Esophagus (tissue), 2 donors: ENCODE data around the gene CEBPZ. TPM values are rescaled to one million over a fixed set of nuclear protein-coding genes. Genes with fewer than 3 reads are reported as not detected.
"Not testable (repeated sequence)": the region's sequence is repeated elsewhere in the genome, so short reads cannot be mapped to it uniquely, and the experiment has no call there.

Source experiments
- H3K27ac ChIP-seq, 2 donors: one replicate each; pipeline ENCODE4 v1.5.1; 2013; ENCODE audit warnings: low read depth in 2 of 2, mild to moderate bottlenecking in 2 of 2, inconsistent platforms in 1 of 2, low read length in 1 of 2, moderate library complexity in 1 of 2
- H3K27me3 ChIP-seq, 2 donors: one replicate each; pipeline ENCODE4 v1.6.1; 2013; ENCODE audit warnings: low read length in 2 of 2, control low read depth in 1 of 2, mild to moderate bottlenecking in 1 of 2; ENCODE audit not compliant: insufficient read depth in 2 of 2, control insufficient read depth in 1 of 2
- H3K36me3 ChIP-seq, 2 donors: one replicate each; pipeline ENCODE4 v1.6.1; 2013; ENCODE audit warnings: low read length in 1 of 2; ENCODE audit not compliant: control insufficient read depth in 2 of 2, insufficient read depth in 2 of 2
- H3K4me1 ChIP-seq, 2 donors: one replicate each; pipeline ENCODE4 v1.6.1; 2013; ENCODE audit warnings: low read length in 1 of 2; ENCODE audit not compliant: control insufficient read depth in 2 of 2, insufficient read depth in 2 of 2
- H3K4me3 ChIP-seq, 2 donors: one replicate each; pipeline ENCODE4 v1.5.1; 2013; ENCODE audit warnings: low read length in 2 of 2, mild to moderate bottlenecking in 2 of 2, low read depth in 1 of 2, moderate library complexity in 1 of 2
- H3K9me3 ChIP-seq, 2 donors: one replicate each; pipeline ENCODE4 v1.6.1; 2013; ENCODE audit warnings: mild to moderate bottlenecking in 2 of 2, low read depth in 1 of 2, low read length in 1 of 2, moderate library complexity in 1 of 2; ENCODE audit not compliant: control insufficient read depth in 2 of 2, insufficient read depth in 1 of 2
- WGBS, 2 donors: extraction: QIAGEN DNeasy Blood & Tissue Kit; methylation state at CpG; one replicate each; pipeline ENCODE4 v1.1.7; 2013; 5-methylcytosine and 5-hydroxymethylcytosine counted together
- polyA plus RNA-seq, 2 donors: library from polyadenylated mRNA; stranded (reverse); fragments of 200-250 nt; gene quantifications; one replicate each; pipeline ENCODE4 v1.2.3, GENCODE V29; 2013
- donor health status: healthy with polysubstance abuse.
- donor health status: Bipolar disorder and iron deficiency.

Gene CEBPZ
- polyA plus RNA-seq, 2 donors, result 32.5 to 37.4 TPM

DNA sequence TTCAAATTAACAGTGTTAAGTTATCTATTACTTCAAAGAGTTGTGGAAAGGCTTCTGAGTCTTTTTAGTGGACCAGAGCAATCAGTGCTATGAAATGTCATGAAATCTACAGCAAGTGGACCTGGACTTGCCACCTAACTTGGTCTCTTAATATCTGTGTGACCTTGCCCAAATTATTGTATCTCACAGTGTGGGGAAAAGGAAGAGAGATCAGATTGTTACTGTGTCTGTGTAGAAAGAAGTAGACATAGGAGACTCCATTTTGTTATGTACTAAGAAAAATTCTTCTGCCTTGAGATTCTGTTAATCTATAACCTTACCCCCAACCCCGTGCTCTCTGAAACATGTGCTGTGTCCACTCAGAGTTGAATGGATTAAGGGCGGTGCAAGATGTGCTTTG lies 6.3 kb downstream of the CEBPZ start:
- H3K36me3 ChIP-seq, result not testable (repeated sequence)

DNA sequence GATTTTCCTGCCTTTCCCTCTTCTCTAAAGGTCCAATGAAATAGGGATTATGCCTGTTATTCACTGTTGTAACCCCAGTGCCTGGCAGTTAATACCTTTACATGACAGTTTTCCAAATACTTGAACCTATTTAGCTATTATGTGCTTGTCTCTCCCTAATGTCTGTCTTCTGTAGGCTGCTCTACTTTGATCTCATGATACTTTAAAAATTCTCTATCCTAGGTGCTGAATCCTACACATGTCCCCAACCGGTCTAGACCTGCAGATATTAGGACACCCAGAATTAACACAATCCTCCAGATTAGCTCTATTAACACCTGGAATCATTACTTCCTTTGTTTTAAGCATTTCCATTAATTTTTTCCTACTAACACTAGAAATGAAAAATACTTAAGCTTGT lies 7.3 kb downstream of the CEBPZ start:
- peaks cover 2 to 3% of the 10 kb centered on the region in 2 donors for H3K36me3 ChIP-seq
- H3K4me1 ChIP-seq, result no peaks in the 10 kb centered on the region
- no peaks in the 10 kb centered on the region for H3K27me3 ChIP-seq
- no peak overlapping the region for H3K4me3 ChIP-seq
- 79 to 88% methylated on average over 1 of the region's 1 CpG for WGBS, 2 donors
- H3K9me3 ChIP-seq, result no peaks in the 10 kb centered on the region
- H3K27ac ChIP-seq, result no peak overlapping the region

More for the DNA sequence above, 6.3 kb downstream of the CEBPZ start:
- not testable (repeated sequence) for H3K27ac ChIP-seq, H3K9me3 ChIP-seq, H3K4me1 ChIP-seq, H3K4me3 ChIP-seq, H3K27me3 ChIP-seq
- WGBS, 2 donors, result no CpG with 5 or more reads among the region's 2 CpGs

DNA sequence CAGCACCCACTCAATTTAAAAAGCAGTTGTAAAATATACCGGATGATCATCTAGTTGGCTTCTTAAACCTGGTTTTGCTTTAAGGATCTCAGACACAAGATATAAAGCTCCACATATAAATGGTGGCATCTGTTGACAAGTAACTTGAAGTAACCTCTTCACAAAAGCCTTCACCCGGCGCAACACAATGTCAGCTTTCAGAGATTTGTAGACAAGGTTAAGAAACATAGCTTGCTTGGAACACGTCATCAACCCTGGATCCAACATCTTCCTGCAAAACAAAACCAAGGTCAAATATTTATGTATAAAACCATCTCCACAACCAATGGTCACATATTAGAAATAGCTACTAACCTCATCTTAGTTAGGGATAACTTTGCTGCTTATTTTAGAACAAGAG lies 8.3 kb downstream of the CEBPZ start:
- H3K9me3 ChIP-seq, result no peaks in the 10 kb centered on the region
- H3K27me3 ChIP-seq, result no peaks in the 10 kb centered on the region
- WGBS, 2 donors, result 97% methylated on average over 4 of the region's 4 CpGs
- H3K4me3 ChIP-seq, result no peak overlapping the region
- H3K27ac ChIP-seq, result no peak overlapping the region
- no peaks in the 10 kb centered on the region for H3K4me1 ChIP-seq
- H3K36me3 ChIP-seq, result peaks cover 2 to 3% of the 10 kb centered on the region in 2 donors

DNA sequence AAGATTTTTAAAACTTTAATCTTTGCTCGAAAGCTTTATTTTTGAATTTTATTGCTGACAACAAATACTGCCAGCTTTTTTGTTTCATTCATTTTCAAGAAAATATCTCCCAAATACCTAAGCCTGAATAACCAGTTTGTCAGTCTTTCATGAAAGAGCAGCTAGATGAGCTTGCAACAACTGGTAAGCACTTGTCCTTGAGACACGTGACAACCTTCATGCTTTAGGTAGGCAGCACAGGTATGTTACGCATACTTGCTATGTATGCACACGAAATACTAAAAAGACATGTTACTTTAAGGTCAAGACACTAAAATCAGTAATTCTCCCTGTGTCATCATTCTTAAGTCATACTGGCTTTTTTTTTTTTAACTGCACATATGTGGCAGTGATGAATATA lies 12.3 kb downstream of the CEBPZ start:
- Histone ChIP-seq H3K36me3 (no peaks in the 10 kb centered on the region), H3K27ac (peak overlapping the region in 1 of 2 donors; percentile 67), H3K27me3 (no peaks in the 10 kb centered on the region), H3K4me3 (peak overlapping the region in 1 of 2 donors; percentile 20), H3K9me3 (no peaks in the 10 kb centered on the region), H3K4me1 (no peaks in the 10 kb centered on the region)
- 59 to 67% methylated on average over 4 of the region's 4 CpGs for WGBS, 2 donors

DNA sequence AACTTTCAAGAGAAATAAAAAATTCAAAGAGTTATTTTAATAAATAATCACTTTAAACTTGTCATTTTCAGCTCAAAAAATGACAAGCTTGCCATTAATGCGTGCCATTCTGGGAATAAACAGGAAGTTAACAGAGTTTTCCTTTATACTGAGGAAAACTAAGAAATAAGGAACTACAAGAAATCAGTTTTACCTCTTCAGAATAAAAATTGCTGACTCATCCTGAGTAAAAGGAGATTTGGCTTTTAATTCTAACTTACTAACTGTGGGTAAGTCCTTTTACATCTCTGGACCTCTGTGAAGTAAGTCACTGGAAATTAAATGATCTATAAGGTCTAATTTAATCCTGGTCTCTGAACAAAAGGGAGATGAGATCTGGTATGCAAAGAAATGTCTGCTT lies 16.1 kb downstream of the CEBPZ start:
- Histone ChIP-seq H3K9me3 (no peaks in the 10 kb centered on the region), H3K27me3 (no peaks in the 10 kb centered on the region), H3K27ac (no peak overlapping the region), H3K4me3 (no peak overlapping the region), H3K4me1 (no peaks in the 10 kb centered on the region), H3K36me3 (peaks cover 3 to 4% of the 10 kb centered on the region in 2 donors)
- 86 to 92% methylated on average over 1 of the region's 1 CpG for WGBS, 2 donors

DNA sequence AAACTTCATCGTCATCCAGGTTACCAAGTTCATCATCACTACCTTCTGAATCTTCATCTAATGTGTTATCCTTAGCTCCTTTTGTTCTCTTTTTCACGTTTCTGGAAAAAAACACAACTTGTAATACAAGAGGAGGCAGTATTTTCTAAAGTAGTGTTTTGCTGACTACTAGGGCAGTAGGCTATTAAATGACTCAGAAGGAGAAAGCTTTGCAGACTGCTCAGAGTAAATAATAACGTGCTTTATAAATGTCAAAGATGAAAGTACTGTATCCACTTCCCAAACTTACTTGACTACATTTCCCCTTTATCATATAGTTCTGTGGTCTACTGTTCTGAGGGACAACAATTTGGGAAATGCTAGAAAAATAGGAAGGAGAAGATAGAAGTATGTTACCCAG lies 19.5 kb downstream of the CEBPZ start:
- H3K9me3 ChIP-seq, result no peaks in the 10 kb centered on the region
- H3K4me3 ChIP-seq, result no peak overlapping the region
- peaks cover 3 to 4% of the 10 kb centered on the region in 2 donors for H3K36me3 ChIP-seq
- H3K4me1 ChIP-seq, result no peaks in the 10 kb centered on the region
- no peaks in the 10 kb centered on the region for H3K27me3 ChIP-seq
- H3K27ac ChIP-seq, result no peak overlapping the region
- WGBS, 2 donors, result 71 to 86% methylated on average over 3 of the region's 3 CpGs

DNA sequence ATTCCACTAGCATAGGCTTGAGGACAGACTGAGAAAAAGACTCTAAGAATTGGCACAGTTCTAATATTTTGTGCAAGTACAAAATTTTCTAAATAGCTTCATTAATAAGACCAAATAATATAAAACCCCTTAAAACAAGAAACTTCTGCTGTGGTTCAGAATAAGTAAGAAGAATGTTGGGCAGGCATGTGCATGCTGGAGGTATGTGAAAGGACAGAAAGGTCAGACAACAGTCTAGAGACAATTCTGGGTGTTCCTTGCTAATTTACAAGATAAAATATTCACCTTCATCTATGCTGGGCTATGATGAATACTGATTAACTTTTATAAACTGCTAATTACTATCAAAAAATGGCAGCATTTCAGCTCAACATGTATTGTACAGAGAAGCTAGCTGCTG lies 20.2 kb downstream of the CEBPZ start:
- Histone ChIP-seq H3K27ac (no peak overlapping the region), H3K4me3 (no peak overlapping the region), H3K36me3 (peaks cover 4 to 6% of the 10 kb centered on the region in 2 donors)

DNA sequence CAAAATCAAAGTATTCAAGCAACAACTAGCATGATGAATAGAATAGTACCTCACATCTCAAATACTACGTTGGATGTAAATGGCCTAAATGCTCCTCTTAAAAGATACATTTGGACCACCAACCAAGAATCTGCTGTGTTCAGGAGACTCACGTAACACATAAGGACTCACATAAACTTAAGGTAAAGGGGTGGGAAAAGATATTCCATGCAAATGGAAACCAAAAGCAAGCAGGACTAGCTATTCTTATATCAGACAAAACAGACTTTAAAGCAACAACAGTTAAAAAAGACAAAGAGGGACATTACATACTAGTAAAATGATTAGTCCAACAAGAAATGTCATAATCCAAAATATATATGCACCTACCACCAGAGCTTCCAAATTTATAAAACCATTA lies 24.6 kb downstream of the CEBPZ start:
- not testable (repeated sequence) for H3K9me3 ChIP-seq, H3K27ac ChIP-seq, H3K27me3 ChIP-seq, H3K36me3 ChIP-seq, H3K4me3 ChIP-seq, H3K4me1 ChIP-seq
- 98 to 99% methylated on average over 2 of the region's 2 CpGs for WGBS, 2 donors

More for the DNA sequence above, 20.2 kb downstream of the CEBPZ start:
- Histone ChIP-seq H3K9me3 (peaks cover 0 to 2% of the 10 kb centered on the region in 2 donors), H3K4me1 (no peaks in the 10 kb centered on the region), H3K27me3 (no peaks in the 10 kb centered on the region)

DNA sequence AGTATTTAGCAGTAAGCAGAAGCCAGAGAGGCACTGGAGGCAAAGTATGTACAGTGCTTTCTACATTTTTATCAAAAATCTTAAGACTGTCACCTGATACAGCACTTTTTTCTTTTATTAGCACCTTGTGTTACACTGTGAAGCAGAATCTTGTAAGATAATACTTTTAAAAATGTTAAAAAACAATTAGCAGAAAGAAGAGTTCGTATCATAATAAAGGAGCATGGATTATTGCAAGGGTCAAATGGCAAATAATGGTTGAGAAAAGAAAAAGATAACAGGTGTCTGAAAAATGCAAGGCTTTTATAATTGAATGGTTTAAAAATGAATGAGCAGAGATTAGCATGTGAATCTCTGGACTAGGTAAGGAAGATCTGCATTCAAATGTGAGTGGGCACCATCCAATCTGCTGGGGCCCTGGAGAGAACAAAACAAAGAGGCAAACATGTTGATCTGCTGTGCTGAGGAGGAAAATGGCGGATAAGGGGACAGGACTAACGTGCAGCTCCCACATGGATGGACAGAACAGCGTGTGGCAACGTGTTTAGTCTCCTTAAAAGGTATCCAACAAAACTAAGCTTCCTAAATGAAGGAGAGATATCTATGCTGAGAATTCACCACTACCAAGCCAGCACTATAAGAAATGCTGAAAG lies 25.6 kb downstream of the CEBPZ start:
- Histone ChIP-seq H3K27me3 (no peaks in the 10 kb centered on the region), H3K27ac (no peak overlapping the region), H3K9me3 (peaks cover 0 to 2% of the 10 kb centered on the region in 2 donors), H3K4me1 (no peaks in the 10 kb centered on the region), H3K4me3 (no peak overlapping the region), H3K36me3 (peaks cover 0 to 9% of the 10 kb centered on the region in 2 donors)
- WGBS, 2 donors, result 92 to 96% methylated on average over 5 of the region's 5 CpGs

DNA sequence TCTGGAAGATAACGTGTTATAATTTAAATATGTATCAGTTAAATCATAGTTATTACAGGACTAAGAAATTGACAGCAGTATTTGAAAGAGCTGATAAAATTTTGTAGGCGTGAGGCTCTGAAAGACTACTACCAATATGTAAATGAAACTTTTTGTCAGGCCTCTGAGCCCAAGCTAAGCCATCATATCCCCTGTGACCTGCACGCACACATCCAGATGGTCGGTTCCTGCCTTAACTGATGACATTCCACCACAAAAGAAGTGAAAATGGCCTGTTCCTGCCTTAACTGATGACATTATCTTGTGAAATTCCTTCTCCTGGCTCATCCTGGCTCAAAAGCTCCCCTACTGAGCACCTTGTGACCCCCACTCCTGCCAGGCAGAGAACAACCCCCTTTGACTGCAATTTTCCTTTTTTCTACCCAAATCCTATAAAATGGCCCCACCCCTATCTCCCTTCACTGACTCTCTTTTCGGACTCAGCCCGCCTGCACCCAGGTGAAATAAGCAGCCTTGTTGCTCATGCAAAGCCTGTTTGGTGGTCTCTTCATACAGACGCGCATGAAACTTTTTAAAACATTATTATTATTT lies 26.2 kb downstream of the CEBPZ start:
- H3K27ac ChIP-seq, H3K9me3 ChIP-seq, H3K27me3 ChIP-seq, H3K4me3 ChIP-seq, H3K4me1 ChIP-seq: not testable (repeated sequence)
- WGBS, 2 donors, result 86 to 89% methylated on average over 8 of the region's 8 CpGs
- H3K36me3 ChIP-seq, result peaks cover 2 to 11% of the 10 kb centered on the region in 2 donors
